Brain microvascular endothelial cell (primary cell): ENCODE results near the gene ARHGAP45.

Experiments
- DNase-seq: peaks from one replicate; pipeline ENCODE4 v3.0.0-alpha.2; 2020
- H3K27ac ChIP-seq: fragments of 250-450 bp; sonication (Bioruptor Pico); 2 replicates; pipeline ENCODE4 v1.5.1; 2020; ENCODE audit warnings: mild to moderate bottlenecking, moderate library complexity
- H3K27me3 ChIP-seq: fragments of 250-450 bp; sonication (Bioruptor Pico); replicated peaks from 2 replicates; pipeline ENCODE4 v1.5.1; 2020; ENCODE audit warnings: mild to moderate bottlenecking
- H3K36me3 ChIP-seq: fragments of 250-450 bp; sonication (Bioruptor Pico); replicated peaks from 2 replicates; pipeline ENCODE4 v1.5.1; 2020; ENCODE audit warnings: mild to moderate bottlenecking
- H3K4me3 ChIP-seq: 2 replicates; pipeline ENCODE4 v1.5.1; 2011; ENCODE audit warnings: low read depth, mild to moderate bottlenecking, control low read depth, low read length, moderate library complexity
- in situ Hi-C: cut with HindIII; loops from 2 replicates; pipeline ENCODE4 v1.10.0; 2017; ENCODE audit warnings: low sequenced_read_pairs, low pct_ligation_motif_present
- TF ChIP-seq, protein P1 (sequence below): IDR thresholded peaks from 2 replicates; pipeline ENCODE4 v1.5.1; 2011; ENCODE audit warnings: low read depth, mild to moderate bottlenecking, moderate library complexity, low read length, control low read depth, inconsistent platforms; ENCODE audit errors: missing control alignments

Gene ARHGAP45

DNA sequence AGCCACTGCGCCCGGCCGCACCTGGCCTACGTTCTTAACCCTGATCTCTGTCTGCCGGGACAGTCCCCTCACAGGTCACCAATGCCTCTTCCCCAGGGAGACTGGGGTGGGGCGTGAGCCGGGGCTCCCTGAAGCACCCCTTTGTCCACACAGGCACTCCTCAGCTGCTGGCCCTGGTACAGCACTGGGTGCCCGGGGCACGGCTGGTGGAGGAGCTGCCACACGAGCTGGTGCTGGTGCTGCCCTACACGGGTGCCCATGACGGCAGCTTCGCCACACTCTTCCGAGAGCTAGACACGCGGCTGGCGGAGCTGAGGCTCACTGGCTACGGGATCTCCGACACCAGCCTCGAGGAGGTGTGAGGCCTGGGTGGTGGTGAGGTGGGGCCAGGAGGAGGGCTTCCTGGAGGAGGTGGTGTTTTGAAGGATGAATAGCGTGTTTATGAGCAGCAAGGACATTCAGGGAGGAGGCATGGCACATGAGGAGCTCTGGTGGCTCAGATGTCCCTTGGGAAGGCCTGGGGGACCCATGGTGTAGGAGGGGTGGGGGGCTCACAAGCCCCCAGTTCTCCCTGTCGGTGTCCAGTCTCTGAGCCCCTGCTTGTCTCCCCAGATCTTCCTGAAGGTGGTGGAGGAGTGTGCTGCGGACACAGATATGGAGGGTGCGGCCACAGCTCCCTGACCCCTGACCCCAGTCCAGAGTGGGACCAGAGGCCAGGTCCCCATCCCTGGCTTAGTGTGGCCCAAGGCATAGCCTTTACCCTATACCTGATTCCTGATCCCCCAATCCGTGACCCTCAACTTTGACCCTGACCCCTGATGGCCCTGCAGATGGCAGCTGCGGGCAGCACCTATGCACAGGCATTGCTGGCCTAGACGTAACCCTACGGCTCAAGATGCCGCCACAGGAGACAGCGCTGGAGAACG, 13.5 kb upstream of the ARHGAP45 start:
- TF ChIP-seq, protein P1, sequence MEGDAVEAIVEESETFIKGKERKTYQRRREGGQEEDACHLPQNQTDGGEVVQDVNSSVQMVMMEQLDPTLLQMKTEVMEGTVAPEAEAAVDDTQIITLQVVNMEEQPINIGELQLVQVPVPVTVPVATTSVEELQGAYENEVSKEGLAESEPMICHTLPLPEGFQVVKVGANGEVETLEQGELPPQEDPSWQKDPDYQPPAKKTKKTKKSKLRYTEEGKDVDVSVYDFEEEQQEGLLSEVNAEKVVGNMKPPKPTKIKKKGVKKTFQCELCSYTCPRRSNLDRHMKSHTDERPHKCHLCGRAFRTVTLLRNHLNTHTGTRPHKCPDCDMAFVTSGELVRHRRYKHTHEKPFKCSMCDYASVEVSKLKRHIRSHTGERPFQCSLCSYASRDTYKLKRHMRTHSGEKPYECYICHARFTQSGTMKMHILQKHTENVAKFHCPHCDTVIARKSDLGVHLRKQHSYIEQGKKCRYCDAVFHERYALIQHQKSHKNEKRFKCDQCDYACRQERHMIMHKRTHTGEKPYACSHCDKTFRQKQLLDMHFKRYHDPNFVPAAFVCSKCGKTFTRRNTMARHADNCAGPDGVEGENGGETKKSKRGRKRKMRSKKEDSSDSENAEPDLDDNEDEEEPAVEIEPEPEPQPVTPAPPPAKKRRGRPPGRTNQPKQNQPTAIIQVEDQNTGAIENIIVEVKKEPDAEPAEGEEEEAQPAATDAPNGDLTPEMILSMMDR: no peak
- in situ Hi-C loops: no loop called here
- Histone ChIP-seq H3K27ac (no peak overlapping the region), H3K27me3 (no peaks in the 10 kb centered on the region), H3K36me3 (no peaks in the 10 kb centered on the region), H3K4me3 (no peak overlapping the region)
- no peak for DNase-seq

DNA sequence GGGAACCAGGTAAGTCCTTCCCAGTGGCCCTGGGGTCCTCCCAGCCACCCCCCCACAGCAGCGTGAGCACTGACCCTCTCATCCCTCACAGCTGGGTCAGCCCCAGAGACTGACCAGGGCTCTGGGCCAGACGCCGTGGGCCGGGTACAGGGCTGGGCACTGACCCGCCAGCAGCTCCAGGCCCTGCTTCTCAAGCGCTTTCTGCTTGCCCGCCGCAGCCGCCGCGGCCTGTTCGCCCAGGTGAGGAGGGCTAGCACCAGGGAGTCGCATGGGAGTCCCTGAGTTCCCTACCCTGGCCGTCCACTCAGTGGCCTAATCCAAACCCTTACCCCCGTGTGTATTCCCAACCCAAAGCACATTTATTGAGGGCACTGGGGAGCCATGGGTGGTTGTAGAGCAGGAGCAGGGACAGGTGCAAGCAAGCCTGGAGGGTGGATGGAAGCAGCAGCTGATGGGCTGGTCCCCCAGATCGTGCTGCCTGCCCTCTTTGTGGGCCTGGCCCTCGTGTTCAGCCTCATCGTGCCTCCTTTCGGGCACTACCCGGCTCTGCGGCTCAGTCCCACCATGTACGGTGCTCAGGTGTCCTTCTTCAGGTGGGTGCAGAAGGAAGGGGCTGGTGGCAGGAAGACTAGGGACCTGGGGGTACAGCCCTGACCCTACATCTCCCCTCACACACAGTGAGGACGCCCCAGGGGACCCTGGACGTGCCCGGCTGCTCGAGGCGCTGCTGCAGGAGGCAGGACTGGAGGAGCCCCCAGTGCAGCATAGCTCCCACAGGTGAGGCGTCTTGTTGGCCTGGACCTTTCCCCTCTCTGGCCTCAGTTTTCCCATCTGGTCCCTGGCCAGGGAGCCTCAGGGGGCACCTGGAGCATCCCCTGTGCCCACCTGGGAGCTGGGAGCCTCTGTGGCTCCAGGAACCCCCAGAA, 12.6 kb upstream of the ARHGAP45 start:
- TF ChIP-seq, protein P1: no peak
- Histone ChIP-seq H3K27me3 (no peaks in the 10 kb centered on the region), H3K4me3 (no peak overlapping the region), H3K27ac (no peak overlapping the region), H3K36me3 (no peaks in the 10 kb centered on the region)
- in situ Hi-C loops: no loop called here
- no peak for DNase-seq

DNA sequence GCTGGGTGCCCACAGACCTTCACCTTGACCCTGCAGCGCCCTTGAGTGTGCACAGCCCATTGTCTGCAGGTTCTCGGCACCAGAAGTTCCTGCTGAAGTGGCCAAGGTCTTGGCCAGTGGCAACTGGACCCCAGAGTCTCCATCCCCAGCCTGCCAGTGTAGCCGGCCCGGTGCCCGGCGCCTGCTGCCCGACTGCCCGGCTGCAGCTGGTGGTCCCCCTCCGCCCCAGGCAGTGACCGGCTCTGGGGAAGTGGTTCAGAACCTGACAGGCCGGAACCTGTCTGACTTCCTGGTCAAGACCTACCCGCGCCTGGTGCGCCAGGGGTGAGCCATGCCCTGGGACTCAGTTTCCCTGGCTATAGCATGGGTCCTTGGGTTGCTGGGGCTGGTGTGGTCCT, 11.9 kb upstream of the ARHGAP45 start:
- H3K4me3 ChIP-seq: no peak overlapping the region
- TF ChIP-seq, protein P1: no peak
- no peak overlapping the region for H3K27ac ChIP-seq
- DNase-seq: no peak
- H3K27me3 ChIP-seq: no peaks in the 10 kb centered on the region
- in situ Hi-C loops: no loop called here
- H3K36me3 ChIP-seq: no peaks in the 10 kb centered on the region

DNA sequence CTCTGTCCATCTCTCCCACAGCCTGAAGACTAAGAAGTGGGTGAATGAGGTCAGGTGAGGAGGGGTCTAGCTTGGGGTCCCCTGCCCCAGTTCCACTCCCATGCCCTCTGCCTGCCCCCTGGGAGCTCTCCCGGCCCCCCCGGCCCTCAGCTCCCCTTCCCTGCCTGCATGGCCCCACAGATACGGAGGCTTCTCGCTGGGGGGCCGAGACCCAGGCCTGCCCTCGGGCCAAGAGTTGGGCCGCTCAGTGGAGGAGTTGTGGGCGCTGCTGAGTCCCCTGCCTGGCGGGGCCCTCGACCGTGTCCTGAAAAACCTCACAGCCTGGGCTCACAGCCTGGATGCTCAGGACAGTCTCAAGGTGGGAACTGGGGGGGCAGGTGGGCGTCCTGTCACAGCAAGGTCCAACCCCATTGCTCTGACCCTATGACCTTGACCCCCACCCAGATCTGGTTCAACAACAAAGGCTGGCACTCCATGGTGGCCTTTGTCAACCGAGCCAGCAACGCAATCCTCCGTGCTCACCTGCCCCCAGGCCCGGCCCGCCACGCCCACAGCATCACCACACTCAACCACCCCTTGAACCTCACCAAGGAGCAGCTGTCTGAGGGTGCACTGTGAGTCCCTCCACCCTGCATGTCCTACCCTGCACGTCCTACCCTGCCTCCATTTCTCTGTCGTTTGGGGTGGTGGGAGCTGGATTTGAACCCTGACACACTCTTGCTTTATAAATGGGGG, 10.9 kb upstream of the ARHGAP45 start:
- Histone ChIP-seq H3K27ac (no peak overlapping the region), H3K36me3 (no peaks in the 10 kb centered on the region), H3K27me3 (no peaks in the 10 kb centered on the region), H3K4me3 (no peak overlapping the region)
- TF ChIP-seq, protein P1: no peak
- DNase-seq: no peak
- in situ Hi-C loops: no loop called here

DNA sequence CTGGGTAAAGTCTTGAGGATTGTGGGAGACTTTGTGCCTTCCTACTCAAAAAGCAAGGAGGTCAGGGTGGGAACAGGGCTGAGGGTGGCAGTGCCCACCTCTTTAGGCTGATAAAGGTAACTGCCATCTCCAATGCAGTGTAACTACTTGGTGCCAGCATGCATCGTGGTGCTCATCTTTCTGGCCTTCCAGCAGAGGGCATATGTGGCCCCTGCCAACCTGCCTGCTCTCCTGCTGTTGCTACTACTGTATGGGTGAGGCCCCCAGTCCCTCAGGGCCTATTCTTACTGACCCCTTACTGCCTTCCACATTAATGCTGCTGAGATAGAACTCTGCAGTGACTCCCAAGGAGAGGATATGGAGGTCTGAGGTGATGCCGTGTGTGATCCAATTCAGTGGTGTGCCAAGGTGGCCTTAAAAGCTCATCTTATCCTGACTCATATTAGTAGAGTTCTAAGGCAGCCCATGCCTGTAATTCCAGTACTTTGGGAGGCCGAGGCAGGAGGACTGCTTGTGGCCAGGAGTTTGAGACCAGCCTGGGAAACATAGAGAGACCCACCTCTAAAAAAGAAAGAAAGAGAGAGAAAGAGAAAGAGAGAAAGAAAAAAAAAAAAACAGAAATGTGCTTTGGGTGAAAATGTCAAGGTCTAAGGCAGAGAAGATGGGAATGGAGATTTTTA, 9.7 kb upstream of the ARHGAP45 start:
- Histone ChIP-seq H3K27ac (no peak overlapping the region), H3K36me3 (no peaks in the 10 kb centered on the region)
- TF ChIP-seq, protein P1: no peak

More for the DNA sequence above, 9.7 kb upstream of the ARHGAP45 start:
- DNase-seq: peak; percentile 58
- in situ Hi-C loops: no loop called here
- Histone ChIP-seq H3K27me3 (no peaks in the 10 kb centered on the region), H3K4me3 (no peak overlapping the region)
